PC-9 (cell line): ENCODE results near the gene USH1C. TPM values are rescaled to one million over a fixed set of nuclear protein-coding genes. Genes with fewer than 3 reads are reported as not detected.
A peak's percentile ranks its signal among the peaks of the same experiment; 100 is the strongest.

Source experiments
- BruUV-seq: library from RNA; stranded (reverse); fragments of 400-500 nt; replicated peaks from 2 replicates; lab custom pipeline; 2021; lab: Mats Ljungman, UMichigan
- CTCF ChIA-PET: fragments of 300-600 bp; sonication (Branson Sonifier 250); formaldehyde crosslinking; loops from one replicate; lab custom pipeline; 2022; ENCODE audit warnings: antibody characterized with exemption; lab: Charles Lee
- POLR2A ChIA-PET: fragments of 300-600 bp; sonication (Branson Sonifier 250); formaldehyde crosslinking; loops from one replicate; lab custom pipeline; 2022; ENCODE audit warnings: antibody characterized with exemption; ENCODE audit not compliant: unreplicated experiment; lab: Charles Lee
- DNase-seq, 2 experiments: peaks; one replicate each; pipeline versions ENCODE4 v3.0.0 to v3.0.0-alpha.2; 2015 to 2022; ENCODE audit warnings: mixed read lengths in 1 of 2
- H2AFZ ChIP-seq: fragments of 200-600 bp; sonication (generic); 2 replicates; pipeline ENCODE4 v1.8.1; 2017; ENCODE audit warnings: antibody characterized with exemption
- H3F3A ChIP-seq: fragments of 200-600 bp; sonication (generic); 2 replicates; pipeline ENCODE4 v1.8.1; 2017; ENCODE audit warnings: antibody characterized with exemption, mild to moderate bottlenecking, low read depth; ENCODE audit not compliant: insufficient read depth
- H3K27ac ChIP-seq: fragments of 200-600 bp; sonication (generic); 2 replicates; pipeline ENCODE4 v1.6.1; 2016; ENCODE audit warnings: mixed run types
- H3K27me3 ChIP-seq: fragments of 200-600 bp; sonication (generic); 2 replicates; pipeline ENCODE4 v1.6.1; 2016; ENCODE audit warnings: low read depth, mixed run types; ENCODE audit not compliant: insufficient read depth
- H3K36me3 ChIP-seq: fragments of 200-600 bp; sonication (generic); 2 replicates; pipeline ENCODE4 v1.6.1; 2016; ENCODE audit warnings: low read depth, mixed run types
- H3K4me1 ChIP-seq: fragments of 200-600 bp; sonication (generic); replicated peaks from 2 replicates; pipeline ENCODE4 v1.6.1; 2016; ENCODE audit warnings: mixed run types; ENCODE audit not compliant: insufficient read depth
- H3K4me2 ChIP-seq: fragments of 200-600 bp; sonication (generic); 2 replicates; pipeline ENCODE4 v1.6.1; 2017; ENCODE audit warnings: mixed run types
- H3K4me3 ChIP-seq: fragments of 200-600 bp; sonication (generic); 2 replicates; pipeline ENCODE4 v1.6.1; 2016; ENCODE audit warnings: mixed run types
- H3K79me2 ChIP-seq: fragments of 200-600 bp; sonication (generic); 2 replicates; pipeline ENCODE4 v1.6.1; 2017; ENCODE audit warnings: low read depth, mixed run types
- H3K9me2 ChIP-seq: fragments of 200-600 bp; sonication (generic); 2 replicates; pipeline ENCODE4 v1.8.1; 2017; ENCODE audit warnings: mild to moderate bottlenecking; ENCODE audit not compliant: insufficient read depth
- H3K9me3 ChIP-seq: fragments of 200-600 bp; sonication (generic); 2 replicates; pipeline ENCODE4 v1.8.1; 2016; ENCODE audit warnings: low read depth; ENCODE audit not compliant: insufficient read depth
- H4K20me1 ChIP-seq: fragments of 200-600 bp; sonication (generic); 2 replicates; pipeline ENCODE4 v1.8.1; 2017; ENCODE audit not compliant: insufficient read depth
- CTCF ChIP-seq: fragments of 200-600 bp; sonication (generic); conservative IDR thresholded peaks from 2 replicates; pipeline ENCODE4 v1.6.1; 2017; ENCODE audit warnings: mixed run types, antibody characterized with exemption, mild to moderate bottlenecking, moderate library complexity
- EZH2 ChIP-seq: fragments of 200-600 bp; sonication (generic); IDR thresholded peaks from 2 replicates; pipeline ENCODE4 v1.8.0; 2017; ENCODE audit warnings: antibody characterized with exemption, low read depth
- intact Hi-C: fragments of 100-400 bp; cut with micrococcal nuclease; formaldehyde crosslinking; loops from one replicate; pipeline ENCODE4 v1.10.0; 2022; ENCODE audit not compliant: unreplicated experiment
- total RNA-seq: library from RNA; stranded (reverse); gene quantifications from 2 replicates; pipeline ENCODE4 v1.2.3, GENCODE V29; 2021

The USH1C gene
- total RNA-seq, 1 experiment from 2014 or later = not detected

- Histone ChIP-seq H2AFZ (no peak overlapping the region), H3K4me2 (no peak overlapping the region), H3K79me2 (no peaks in the 10 kb centered on the region), H3K9me2 (no peaks in the 10 kb centered on the region), H3F3A (no peaks in the 10 kb centered on the region), H3K4me3 (no peak overlapping the region), H3K27ac (no peak overlapping the region), H3K4me1 (no peaks in the 10 kb centered on the region), H3K27me3 (peaks cover 48% of the 10 kb centered on the region), H3K9me3 (no peaks in the 10 kb centered on the region), H4K20me1 (no peaks in the 10 kb centered on the region), H3K36me3 (no peaks in the 10 kb centered on the region)
- no TSS peak for BruUV-seq
- DNase-seq = no peak
- POLR2A ChIA-PET = no interaction called here
- no peak for TF ChIP-seq EZH2
- no peak for TF ChIP-seq CTCF
- intact Hi-C loops = no loop called here
- CTCF ChIA-PET = no interaction called here
These were observed 6.5 kb upstream of the USH1C start for GRCh38 chr11:17550450-17551346.

GRCh38 chr11:17548444-17548843, 4.2 kb upstream of the USH1C start:
- POLR2A ChIA-PET = no interaction called here
- BruUV-seq = no TSS peak
- intact Hi-C loops = no loop called here

GRCh38 chr11:17547932-17548331, 3.7 kb upstream of the USH1C start:
- no peaks in the 10 kb centered on the region for H4K20me1 ChIP-seq
- intact Hi-C loops = no loop called here
- no peak overlapping the region for H3K4me2 ChIP-seq
- POLR2A ChIA-PET = no interaction called here
- H3F3A ChIP-seq = no peaks in the 10 kb centered on the region
- TF ChIP-seq CTCF (no peak), EZH2 (no peak)
- H3K4me1 ChIP-seq = no peaks in the 10 kb centered on the region
- no peak overlapping the region for H3K27ac ChIP-seq
- no peaks in the 10 kb centered on the region for H3K9me3 ChIP-seq
- CTCF ChIA-PET = no interaction called here
- H3K36me3 ChIP-seq = no peaks in the 10 kb centered on the region
- H3K79me2 ChIP-seq = no peaks in the 10 kb centered on the region
- H3K27me3 ChIP-seq = peaks cover 34% of the 10 kb centered on the region
- H3K4me3 ChIP-seq = no peak overlapping the region
- H2AFZ ChIP-seq = no peak overlapping the region
- no peak for DNase-seq
- no peaks in the 10 kb centered on the region for H3K9me2 ChIP-seq
- no TSS peak for BruUV-seq

More at GRCh38 chr11:17548444-17548843, 4.2 kb upstream of the USH1C start:
- Histone ChIP-seq H2AFZ (no peak overlapping the region), H3K4me3 (no peak overlapping the region), H3K79me2 (no peaks in the 10 kb centered on the region), H3K9me2 (no peaks in the 10 kb centered on the region), H3K9me3 (no peaks in the 10 kb centered on the region), H4K20me1 (no peaks in the 10 kb centered on the region), H3F3A (no peaks in the 10 kb centered on the region), H3K27me3 (peaks cover 34% of the 10 kb centered on the region), H3K4me1 (no peaks in the 10 kb centered on the region), H3K36me3 (no peaks in the 10 kb centered on the region), H3K4me2 (no peak overlapping the region), H3K27ac (no peak overlapping the region)
- TF ChIP-seq CTCF (no peak; the same call in 1 of the 2 replicates), EZH2 (no peak)
- DNase-seq = peak in 1 of 2 experiments; percentile 30
- CTCF ChIA-PET = no interaction called here
